ENCODE measurements around the gene MAP3K3. TPM values are rescaled to one million over a fixed set of nuclear protein-coding genes. Genes with fewer than 3 reads are reported as not detected.

The MAP3K3 gene
- polyA plus RNA-seq, 2 of the 4 experiments (the other 2 are of a cell fraction) = 10.8 to 11.2 TPM

Small RNAs within 50 kb of the gene (small RNA-seq; reads per million reads assigned to genes)
- 0 reads per million in 6 experiments for gene RNU6-288P

Other genes starting within 250 kb of the MAP3K3 start
- gene CYB561, start 176.1 kb upstream of the MAP3K3 start, polyA plus RNA-seq (2011; rRNA removed) = 16.6 and 19.7 TPM in 2 replicates
- 26.8 to 29.8 TPM (median 27.2 TPM) in 3 replicates for gene CYB561, start 176.1 kb upstream of the MAP3K3 start, polyA plus RNA-seq (2017; fragmentation: RNase III; extraction: RNeasy Plus Mini Kit Qiagen cat#74134 plus additional on column Dnase treatment)
- 0.22 and 0.38 TPM in 2 replicates for gene ACE, start 145.4 kb upstream of the MAP3K3 start, polyA plus RNA-seq (2011; rRNA removed)
- gene ACE, start 145.4 kb upstream of the MAP3K3 start, polyA plus RNA-seq (2017; fragmentation: RNase III; extraction: RNeasy Plus Mini Kit Qiagen cat#74134 plus additional on column Dnase treatment) = 0.31 to 0.52 TPM (median 0.32 TPM) in 3 replicates
- gene KCNH6, start 99.1 kb upstream of the MAP3K3 start, polyA plus RNA-seq (2011; rRNA removed) = not detected in 2 replicates
- not detected in 3 replicates for gene KCNH6, start 99.1 kb upstream of the MAP3K3 start, polyA plus RNA-seq (2017; fragmentation: RNase III; extraction: RNeasy Plus Mini Kit Qiagen cat#74134 plus additional on column Dnase treatment)
- gene DCAF7, start 71.9 kb upstream of the MAP3K3 start, polyA plus RNA-seq (2011; rRNA removed) = 48.7 and 51.4 TPM in 2 replicates
- 35.7 to 37.9 TPM (median 35.9 TPM) in 3 replicates for gene DCAF7, start 71.9 kb upstream of the MAP3K3 start, polyA plus RNA-seq (2017; fragmentation: RNase III; extraction: RNeasy Plus Mini Kit Qiagen cat#74134 plus additional on column Dnase treatment)
- 38.0 and 49.9 TPM in 2 replicates for gene TACO1, start 21.5 kb upstream of the MAP3K3 start, polyA plus RNA-seq (2011; rRNA removed)
- gene TACO1, start 21.5 kb upstream of the MAP3K3 start, polyA plus RNA-seq (2017; fragmentation: RNase III; extraction: RNeasy Plus Mini Kit Qiagen cat#74134 plus additional on column Dnase treatment) = 47.1 to 49.2 TPM (median 49.1 TPM) in 3 replicates
- gene LIMD2, start 77.7 kb downstream of the MAP3K3 start, polyA plus RNA-seq (2011; rRNA removed) = 5.6 and 6.0 TPM in 2 replicates
- gene LIMD2, start 77.7 kb downstream of the MAP3K3 start, polyA plus RNA-seq (2017; fragmentation: RNase III; extraction: RNeasy Plus Mini Kit Qiagen cat#74134 plus additional on column Dnase treatment) = 9.1 to 16.1 TPM (median 14.5 TPM) in 3 replicates
- 33.0 and 42.7 TPM in 2 replicates for gene STRADA, start 119.4 kb downstream of the MAP3K3 start, polyA plus RNA-seq (2011; rRNA removed)
- 26.3 to 30.3 TPM (median 27.5 TPM) in 3 replicates for gene STRADA, start 119.4 kb downstream of the MAP3K3 start, polyA plus RNA-seq (2017; fragmentation: RNase III; extraction: RNeasy Plus Mini Kit Qiagen cat#74134 plus additional on column Dnase treatment)
- 135 and 163 TPM in 2 replicates for gene CCDC47, start 151.2 kb downstream of the MAP3K3 start, polyA plus RNA-seq (2011; rRNA removed)
- gene CCDC47, start 151.2 kb downstream of the MAP3K3 start, polyA plus RNA-seq (2017; fragmentation: RNase III; extraction: RNeasy Plus Mini Kit Qiagen cat#74134 plus additional on column Dnase treatment) = 136 to 141 TPM (median 139 TPM) in 3 replicates
- 249 and 262 TPM in 2 replicates for gene DDX42, start 151.8 kb downstream of the MAP3K3 start, polyA plus RNA-seq (2011; rRNA removed)
- gene DDX42, start 151.8 kb downstream of the MAP3K3 start, polyA plus RNA-seq (2017; fragmentation: RNase III; extraction: RNeasy Plus Mini Kit Qiagen cat#74134 plus additional on column Dnase treatment) = 124 to 137 TPM (median 126 TPM) in 3 replicates
- 222 and 303 TPM in 2 replicates for gene PSMC5, start 205.0 kb downstream of the MAP3K3 start, polyA plus RNA-seq (2011; rRNA removed)
- 399 to 406 TPM (median 399 TPM) in 3 replicates for gene PSMC5, start 205.0 kb downstream of the MAP3K3 start, polyA plus RNA-seq (2017; fragmentation: RNase III; extraction: RNeasy Plus Mini Kit Qiagen cat#74134 plus additional on column Dnase treatment)
- gene FTSJ3, start 205.2 kb downstream of the MAP3K3 start, polyA plus RNA-seq (2011; rRNA removed) = 62.6 and 74.5 TPM in 2 replicates
- gene FTSJ3, start 205.2 kb downstream of the MAP3K3 start, polyA plus RNA-seq (2017; fragmentation: RNase III; extraction: RNeasy Plus Mini Kit Qiagen cat#74134 plus additional on column Dnase treatment) = 95.7 to 104 TPM (median 98.6 TPM) in 3 replicates
- gene SMARCD2, start 220.3 kb downstream of the MAP3K3 start, polyA plus RNA-seq (2011; rRNA removed) = 52.7 and 61.9 TPM in 2 replicates
- 37.5 to 40.4 TPM (median 39.8 TPM) in 3 replicates for gene SMARCD2, start 220.3 kb downstream of the MAP3K3 start, polyA plus RNA-seq (2017; fragmentation: RNase III; extraction: RNeasy Plus Mini Kit Qiagen cat#74134 plus additional on column Dnase treatment)

Data from A549 (cell line).